Measurements from ENCODE around the gene CACNA1A.

DNA sequence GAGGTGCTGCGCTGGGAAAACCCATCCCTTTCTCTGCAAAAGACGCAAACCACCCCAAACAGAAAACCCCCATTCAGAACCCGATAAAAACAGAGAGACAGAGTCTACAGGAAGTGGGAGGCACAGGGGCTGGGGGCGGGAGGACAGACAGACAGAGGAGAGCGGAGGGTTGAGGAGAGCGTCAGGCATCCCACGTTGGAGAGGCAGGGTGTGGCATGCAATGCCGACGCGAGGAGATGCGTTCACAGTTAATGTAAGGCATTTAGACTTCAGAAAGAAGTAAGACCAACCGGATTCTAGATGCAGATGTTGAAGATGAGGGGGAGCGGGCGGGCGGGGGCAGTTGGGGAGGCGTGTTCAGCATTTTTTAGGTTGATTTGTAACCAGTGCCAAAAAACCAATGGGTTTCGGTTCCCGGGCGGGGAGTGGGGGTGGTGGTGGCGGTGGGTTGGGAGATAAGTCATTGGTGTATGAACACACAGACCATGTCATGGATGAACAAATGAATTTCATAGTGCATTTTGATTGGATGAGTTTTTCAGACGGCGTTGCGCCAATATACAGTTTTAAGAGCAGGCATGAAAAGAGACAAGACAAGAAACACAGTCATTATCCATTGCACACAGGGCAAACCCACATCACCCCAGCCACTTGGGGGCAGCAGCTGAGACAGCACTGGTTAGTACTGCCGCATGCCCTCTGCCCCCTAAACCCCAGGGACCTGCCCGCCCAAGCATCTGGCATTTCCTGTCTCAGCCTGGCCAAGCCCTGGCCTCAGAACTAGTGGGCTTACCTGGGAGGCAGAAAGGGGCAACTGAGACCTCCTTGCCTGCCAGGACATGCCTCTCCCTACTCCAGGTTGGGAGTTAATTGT lies 264.8 kb downstream of the CACNA1A start:
- no peak for TF ChIP-seq POLR2A (IDR thresholded peaks at IDR 0.05; ENCODE audit: low read depth, low read length)
- TF ChIP-seq, protein P1, sequence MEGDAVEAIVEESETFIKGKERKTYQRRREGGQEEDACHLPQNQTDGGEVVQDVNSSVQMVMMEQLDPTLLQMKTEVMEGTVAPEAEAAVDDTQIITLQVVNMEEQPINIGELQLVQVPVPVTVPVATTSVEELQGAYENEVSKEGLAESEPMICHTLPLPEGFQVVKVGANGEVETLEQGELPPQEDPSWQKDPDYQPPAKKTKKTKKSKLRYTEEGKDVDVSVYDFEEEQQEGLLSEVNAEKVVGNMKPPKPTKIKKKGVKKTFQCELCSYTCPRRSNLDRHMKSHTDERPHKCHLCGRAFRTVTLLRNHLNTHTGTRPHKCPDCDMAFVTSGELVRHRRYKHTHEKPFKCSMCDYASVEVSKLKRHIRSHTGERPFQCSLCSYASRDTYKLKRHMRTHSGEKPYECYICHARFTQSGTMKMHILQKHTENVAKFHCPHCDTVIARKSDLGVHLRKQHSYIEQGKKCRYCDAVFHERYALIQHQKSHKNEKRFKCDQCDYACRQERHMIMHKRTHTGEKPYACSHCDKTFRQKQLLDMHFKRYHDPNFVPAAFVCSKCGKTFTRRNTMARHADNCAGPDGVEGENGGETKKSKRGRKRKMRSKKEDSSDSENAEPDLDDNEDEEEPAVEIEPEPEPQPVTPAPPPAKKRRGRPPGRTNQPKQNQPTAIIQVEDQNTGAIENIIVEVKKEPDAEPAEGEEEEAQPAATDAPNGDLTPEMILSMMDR (conservative IDR thresholded peaks at IDR 0.05; ENCODE audit: low read depth, low read length): no peak
- TF ChIP-seq BHLHE40 (IDR thresholded peaks at IDR 0.05; ENCODE audit: low read depth, low read length): no peak
- no peak for TF ChIP-seq RFX5 (IDR thresholded peaks at IDR 0.05; ENCODE audit: low read depth, low read length)
- TF ChIP-seq, protein P2, sequence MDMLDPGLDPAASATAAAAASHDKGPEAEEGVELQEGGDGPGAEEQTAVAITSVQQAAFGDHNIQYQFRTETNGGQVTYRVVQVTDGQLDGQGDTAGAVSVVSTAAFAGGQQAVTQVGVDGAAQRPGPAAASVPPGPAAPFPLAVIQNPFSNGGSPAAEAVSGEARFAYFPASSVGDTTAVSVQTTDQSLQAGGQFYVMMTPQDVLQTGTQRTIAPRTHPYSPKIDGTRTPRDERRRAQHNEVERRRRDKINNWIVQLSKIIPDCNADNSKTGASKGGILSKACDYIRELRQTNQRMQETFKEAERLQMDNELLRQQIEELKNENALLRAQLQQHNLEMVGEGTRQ (IDR thresholded peaks at IDR 0.05; ENCODE audit: low read depth, low read length): no peak
- no peak for TF ChIP-seq FOS (IDR thresholded peaks at IDR 0.05; ENCODE audit: low read depth, low read length)
- TF ChIP-seq, protein P3, sequence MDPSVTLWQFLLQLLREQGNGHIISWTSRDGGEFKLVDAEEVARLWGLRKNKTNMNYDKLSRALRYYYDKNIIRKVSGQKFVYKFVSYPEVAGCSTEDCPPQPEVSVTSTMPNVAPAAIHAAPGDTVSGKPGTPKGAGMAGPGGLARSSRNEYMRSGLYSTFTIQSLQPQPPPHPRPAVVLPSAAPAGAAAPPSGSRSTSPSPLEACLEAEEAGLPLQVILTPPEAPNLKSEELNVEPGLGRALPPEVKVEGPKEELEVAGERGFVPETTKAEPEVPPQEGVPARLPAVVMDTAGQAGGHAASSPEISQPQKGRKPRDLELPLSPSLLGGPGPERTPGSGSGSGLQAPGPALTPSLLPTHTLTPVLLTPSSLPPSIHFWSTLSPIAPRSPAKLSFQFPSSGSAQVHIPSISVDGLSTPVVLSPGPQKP (IDR thresholded peaks at IDR 0.05; ENCODE audit: borderline replicate concordance, low read depth, low read length): no peak
- no peak for TF ChIP-seq CEBPB (IDR thresholded peaks at IDR 0.05; ENCODE audit: low read depth, low read length)

Data from IMR-90 (cell line).